ENCODE results near the gene DRAM1.

DNA sequence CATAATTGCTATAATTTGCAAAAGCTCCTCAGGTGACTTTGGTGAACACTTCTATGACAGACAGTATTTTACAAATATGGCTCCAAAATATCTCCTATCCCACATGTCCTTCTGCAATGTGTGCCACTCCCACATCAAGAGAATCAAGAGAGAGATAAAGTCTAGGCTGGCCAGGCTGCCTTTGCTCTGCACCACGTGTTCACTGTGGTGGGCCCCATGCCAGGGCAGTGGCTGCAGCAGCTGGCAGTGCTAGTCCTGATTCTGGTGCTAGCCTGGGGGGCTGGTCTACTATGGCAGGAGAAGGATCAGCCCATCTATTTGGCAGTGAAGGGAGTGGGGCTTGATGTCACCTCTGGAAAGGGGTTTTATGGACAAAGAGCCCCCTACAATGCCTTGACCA lies 86.3 kb downstream of the DRAM1 start:
- TF ChIP-seq, protein P1, sequence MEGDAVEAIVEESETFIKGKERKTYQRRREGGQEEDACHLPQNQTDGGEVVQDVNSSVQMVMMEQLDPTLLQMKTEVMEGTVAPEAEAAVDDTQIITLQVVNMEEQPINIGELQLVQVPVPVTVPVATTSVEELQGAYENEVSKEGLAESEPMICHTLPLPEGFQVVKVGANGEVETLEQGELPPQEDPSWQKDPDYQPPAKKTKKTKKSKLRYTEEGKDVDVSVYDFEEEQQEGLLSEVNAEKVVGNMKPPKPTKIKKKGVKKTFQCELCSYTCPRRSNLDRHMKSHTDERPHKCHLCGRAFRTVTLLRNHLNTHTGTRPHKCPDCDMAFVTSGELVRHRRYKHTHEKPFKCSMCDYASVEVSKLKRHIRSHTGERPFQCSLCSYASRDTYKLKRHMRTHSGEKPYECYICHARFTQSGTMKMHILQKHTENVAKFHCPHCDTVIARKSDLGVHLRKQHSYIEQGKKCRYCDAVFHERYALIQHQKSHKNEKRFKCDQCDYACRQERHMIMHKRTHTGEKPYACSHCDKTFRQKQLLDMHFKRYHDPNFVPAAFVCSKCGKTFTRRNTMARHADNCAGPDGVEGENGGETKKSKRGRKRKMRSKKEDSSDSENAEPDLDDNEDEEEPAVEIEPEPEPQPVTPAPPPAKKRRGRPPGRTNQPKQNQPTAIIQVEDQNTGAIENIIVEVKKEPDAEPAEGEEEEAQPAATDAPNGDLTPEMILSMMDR (IDR thresholded peaks at IDR 0.05; ENCODE audit: low read depth, low read length, poor library complexity, severe bottlenecking), result no peak
- TF ChIP-seq EZH2phosphoT487 (IDR thresholded peaks at IDR 0.05; ENCODE audit: borderline replicate concordance, low read length), result no peak
